Measurements from ENCODE around the gene NEGR1. TPM values are rescaled to one million over a fixed set of nuclear protein-coding genes. Genes with fewer than 3 reads are reported as not detected.

NEGR1 gene
- total and polyA plus RNA-seq, 3 donors from 2014 or later, result 2.9 to 7.6 (median 3.1) TPM

DNA sequence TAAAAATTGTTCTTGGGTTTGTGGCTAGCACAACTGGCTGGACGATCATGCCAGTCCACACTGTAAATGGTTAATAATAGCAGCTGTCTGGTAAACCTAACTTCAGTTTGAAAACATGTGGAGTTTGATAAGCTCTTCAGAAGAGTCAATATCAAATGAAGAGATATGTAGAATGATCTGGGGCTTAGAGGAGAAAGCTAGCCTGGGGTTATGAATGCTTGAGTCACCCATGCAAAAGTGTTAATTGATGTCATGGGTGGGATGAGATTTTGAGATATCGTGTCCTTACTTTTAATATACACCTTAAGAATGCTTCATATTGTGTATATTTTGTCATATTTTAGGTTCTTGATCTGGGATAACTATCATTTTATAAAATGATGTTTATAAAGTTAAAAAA, 646.8 kb downstream of the NEGR1 start:
- no peak for DNase-seq
- no peak overlapping the region for H3K4me3 ChIP-seq
- no peaks in the 10 kb centered on the region for H3K9me3 ChIP-seq
- H3K4me1 ChIP-seq, result no peaks in the 10 kb centered on the region
- intact Hi-C loops (cut with DNase I; ENCODE audit: low total_unique reads), result no loop called here
- no peak overlapping the region for H3K27ac ChIP-seq
- H3K36me3 ChIP-seq (ENCODE audit: low read depth, missing control alignments), result no peaks in the 10 kb centered on the region
- no peaks in the 10 kb centered on the region for H3K27me3 ChIP-seq
- no peak for TF ChIP-seq POLR2A (IDR thresholded peaks at IDR 0.05)
- TF ChIP-seq, protein P1, sequence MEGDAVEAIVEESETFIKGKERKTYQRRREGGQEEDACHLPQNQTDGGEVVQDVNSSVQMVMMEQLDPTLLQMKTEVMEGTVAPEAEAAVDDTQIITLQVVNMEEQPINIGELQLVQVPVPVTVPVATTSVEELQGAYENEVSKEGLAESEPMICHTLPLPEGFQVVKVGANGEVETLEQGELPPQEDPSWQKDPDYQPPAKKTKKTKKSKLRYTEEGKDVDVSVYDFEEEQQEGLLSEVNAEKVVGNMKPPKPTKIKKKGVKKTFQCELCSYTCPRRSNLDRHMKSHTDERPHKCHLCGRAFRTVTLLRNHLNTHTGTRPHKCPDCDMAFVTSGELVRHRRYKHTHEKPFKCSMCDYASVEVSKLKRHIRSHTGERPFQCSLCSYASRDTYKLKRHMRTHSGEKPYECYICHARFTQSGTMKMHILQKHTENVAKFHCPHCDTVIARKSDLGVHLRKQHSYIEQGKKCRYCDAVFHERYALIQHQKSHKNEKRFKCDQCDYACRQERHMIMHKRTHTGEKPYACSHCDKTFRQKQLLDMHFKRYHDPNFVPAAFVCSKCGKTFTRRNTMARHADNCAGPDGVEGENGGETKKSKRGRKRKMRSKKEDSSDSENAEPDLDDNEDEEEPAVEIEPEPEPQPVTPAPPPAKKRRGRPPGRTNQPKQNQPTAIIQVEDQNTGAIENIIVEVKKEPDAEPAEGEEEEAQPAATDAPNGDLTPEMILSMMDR (IDR thresholded peaks at IDR 0.05), result no peak
- 77 to 85% methylated on average over 2 of the region's 2 CpGs for WGBS, 2 donors

DNA sequence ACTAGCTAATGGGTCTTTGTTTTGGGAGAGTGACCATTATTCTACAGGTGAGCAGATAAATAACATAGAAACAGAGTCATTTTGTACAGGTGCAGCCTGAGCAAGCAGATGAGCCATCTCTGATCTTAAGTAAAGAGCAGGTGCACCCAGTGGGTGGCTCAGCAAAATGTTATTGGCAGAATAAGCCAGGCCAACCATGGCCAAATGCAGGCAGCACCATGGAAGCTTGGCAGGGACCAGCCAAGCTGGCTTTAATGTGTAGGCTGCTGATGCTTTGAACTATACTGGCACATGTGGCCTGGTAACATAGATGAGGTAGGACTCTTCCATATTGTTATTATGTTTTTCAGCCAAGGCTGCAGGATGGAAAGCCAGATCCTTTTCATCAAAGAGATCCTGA, 648.2 kb downstream of the NEGR1 start:
- Histone ChIP-seq H3K27me3 (no peaks in the 10 kb centered on the region), H3K4me3 (no peak overlapping the region), H3K9me3 (no peaks in the 10 kb centered on the region), H3K27ac (no peak overlapping the region), H3K36me3 (ENCODE audit: low read depth, missing control alignments) (no peaks in the 10 kb centered on the region), H3K4me1 (no peaks in the 10 kb centered on the region)
- DNase-seq, result no peak
- TF ChIP-seq, protein P1 (IDR thresholded peaks at IDR 0.05), result no peak
- no peak for TF ChIP-seq POLR2A (IDR thresholded peaks at IDR 0.05)
- intact Hi-C loops (cut with DNase I; ENCODE audit: low total_unique reads), result no loop called here

DNA sequence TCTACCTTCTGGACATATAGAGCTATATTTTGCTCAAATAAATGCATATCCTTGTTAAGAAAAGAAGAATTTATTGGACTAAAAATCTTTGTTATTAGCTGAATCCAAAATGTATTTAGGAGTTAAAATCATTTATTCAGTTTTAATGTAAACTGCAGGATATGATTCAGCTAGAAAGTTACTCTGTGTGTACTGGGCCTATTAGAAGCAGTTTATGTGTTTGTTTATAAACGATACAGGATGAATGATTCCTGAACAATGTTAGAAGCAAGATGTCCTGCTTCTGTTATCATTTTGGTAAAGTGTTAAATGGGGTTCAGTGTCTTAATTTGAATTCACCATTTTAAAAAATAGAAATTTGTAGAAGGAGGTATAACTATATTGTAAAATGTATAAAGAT, 652.3 kb downstream of the NEGR1 start:
- 77 to 80% methylated on average over 1 of the region's 1 CpG for WGBS, 2 donors

DNA sequence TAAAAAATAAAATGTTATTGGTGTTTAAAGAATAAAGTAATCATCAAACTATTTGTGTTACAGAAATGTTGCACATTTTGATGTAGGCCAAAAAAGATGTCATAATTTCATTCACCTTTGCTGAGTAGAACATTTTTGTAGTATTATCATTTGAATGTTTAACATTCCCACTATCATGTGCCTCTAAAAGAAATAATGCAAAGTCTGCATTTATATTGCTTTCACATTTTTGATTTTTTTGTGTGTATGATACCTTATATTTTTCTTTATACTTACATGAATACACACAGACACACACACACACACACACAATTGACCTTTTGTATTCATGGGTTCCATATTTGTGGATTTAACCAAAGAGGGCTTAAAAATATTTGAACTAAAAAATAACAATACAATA, 657.3 kb downstream of the NEGR1 start:
- no peaks in the 10 kb centered on the region for H3K9me3 ChIP-seq
- no peaks in the 10 kb centered on the region for H3K27me3 ChIP-seq
- DNase-seq, result no peak
- H3K27ac ChIP-seq, result no peak overlapping the region
- no peaks in the 10 kb centered on the region for H3K4me1 ChIP-seq
- intact Hi-C loops (cut with DNase I; ENCODE audit: low total_unique reads), result no loop called here
- no peak for TF ChIP-seq POLR2A (IDR thresholded peaks at IDR 0.05)
- TF ChIP-seq, protein P1 (IDR thresholded peaks at IDR 0.05), result no peak
- no peaks in the 10 kb centered on the region for H3K36me3 ChIP-seq (ENCODE audit: low read depth, missing control alignments)
- H3K4me3 ChIP-seq, result no peak overlapping the region

More for the DNA sequence above, 652.3 kb downstream of the NEGR1 start:
- H3K4me3 ChIP-seq, result no peak overlapping the region
- no peaks in the 10 kb centered on the region for H3K36me3 ChIP-seq (ENCODE audit: low read depth, missing control alignments)
- no peaks in the 10 kb centered on the region for H3K9me3 ChIP-seq
- intact Hi-C loops (cut with DNase I; ENCODE audit: low total_unique reads), result no loop called here
- H3K4me1 ChIP-seq, result no peaks in the 10 kb centered on the region
- no peak for DNase-seq
- no peak overlapping the region for H3K27ac ChIP-seq
- TF ChIP-seq, protein P1 (IDR thresholded peaks at IDR 0.05), result no peak
- no peak for TF ChIP-seq POLR2A (IDR thresholded peaks at IDR 0.05)
- H3K27me3 ChIP-seq, result no peaks in the 10 kb centered on the region

DNA sequence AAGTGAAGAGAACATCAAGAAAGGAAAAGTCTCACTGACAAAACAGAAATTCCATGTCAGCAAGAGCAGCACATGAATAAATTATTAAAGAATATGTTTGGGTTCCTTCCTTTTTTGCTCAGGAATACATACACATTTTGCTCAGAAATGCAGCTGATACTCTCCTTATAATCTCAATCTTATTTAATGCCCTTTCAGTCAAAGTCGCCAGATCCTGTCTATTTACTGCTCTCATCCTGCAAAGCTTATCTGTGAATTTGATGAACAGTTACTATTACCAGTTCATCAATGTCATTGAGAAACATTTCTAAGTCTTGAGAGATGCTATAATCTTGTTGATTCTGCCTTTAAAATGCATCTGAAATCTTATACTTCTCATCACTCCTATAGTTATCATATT, 658.5 kb downstream of the NEGR1 start:
- DNase-seq, result no peak
- no peaks in the 10 kb centered on the region for H3K36me3 ChIP-seq (ENCODE audit: low read depth, missing control alignments)
- no peaks in the 10 kb centered on the region for H3K4me1 ChIP-seq
- WGBS, 2 donors, result 85 to 89% methylated on average over 1 of the region's 1 CpG
- H3K4me3 ChIP-seq, result no peak overlapping the region
- TF ChIP-seq POLR2A (IDR thresholded peaks at IDR 0.05), result no peak
- TF ChIP-seq, protein P1 (IDR thresholded peaks at IDR 0.05), result no peak
- H3K27ac ChIP-seq, result no peak overlapping the region
- no peaks in the 10 kb centered on the region for H3K9me3 ChIP-seq
- no peaks in the 10 kb centered on the region for H3K27me3 ChIP-seq
- intact Hi-C loops (cut with DNase I; ENCODE audit: low total_unique reads), result no loop called here

Measured in testis (tissue), 3 donors.